Activated T-helper 1 cell treated with anti-CD3 and anti-CD28 coated beads, Interleukin-12 subunit alpha, Interleukin-12 subunit beta, Interleukin-2, Interleukin-4 antibody, amounts not matched to agents 30 ng/mL and 10 ng/mL and 1 ng/mL, durations not matched to agents 14 hours and 24 hours and 36 hours (primary cell): ENCODE data around the gene EDAR. TPM values are rescaled to one million over a fixed set of nuclear protein-coding genes. Genes with fewer than 3 reads are reported as not detected.

ENCODE experiments used
- DNase-seq: peaks from one replicate; pipeline ENCODE4 v3.0.0; 2021; ENCODE audit warnings: low spot score
- H3K27ac Mint-ChIP-seq: one replicate; pipeline ENCODE4 v1.8.0; 2021; ENCODE audit warnings: mild to moderate bottlenecking, mixed read lengths
- H3K27me3 Mint-ChIP-seq: one replicate; pipeline ENCODE4 v1.8.0; 2022; ENCODE audit warnings: mild to moderate bottlenecking, moderate library complexity, mixed read lengths; ENCODE audit not compliant: insufficient read depth
- H3K36me3 Mint-ChIP-seq: one replicate; pipeline ENCODE4 v1.8.0; 2021; ENCODE audit warnings: low read depth, mixed read lengths
- H3K4me1 Mint-ChIP-seq: one replicate; pipeline ENCODE4 v1.8.0; 2021; ENCODE audit warnings: low read depth, mixed read lengths
- H3K4me3 Mint-ChIP-seq: one replicate; pipeline ENCODE4 v1.8.0; 2021; ENCODE audit warnings: mild to moderate bottlenecking, moderate library complexity, mixed read lengths
- H3K9me3 Mint-ChIP-seq: one replicate; pipeline ENCODE4 v1.8.0; 2021; ENCODE audit warnings: mixed read lengths
- intact Hi-C: fragments of 100-400 bp; cut with micrococcal nuclease; formaldehyde crosslinking; loops from one replicate; pipeline ENCODE4 v1.15.1; 2024
- total RNA-seq: library from RNA; stranded (reverse); gene quantifications from 2 replicates; pipeline ENCODE4 v1.2.3, GENCODE V29; 2022

Gene EDAR
- total RNA-seq, 1 donor from 2014 or later: 2.3 TPM

DNA sequence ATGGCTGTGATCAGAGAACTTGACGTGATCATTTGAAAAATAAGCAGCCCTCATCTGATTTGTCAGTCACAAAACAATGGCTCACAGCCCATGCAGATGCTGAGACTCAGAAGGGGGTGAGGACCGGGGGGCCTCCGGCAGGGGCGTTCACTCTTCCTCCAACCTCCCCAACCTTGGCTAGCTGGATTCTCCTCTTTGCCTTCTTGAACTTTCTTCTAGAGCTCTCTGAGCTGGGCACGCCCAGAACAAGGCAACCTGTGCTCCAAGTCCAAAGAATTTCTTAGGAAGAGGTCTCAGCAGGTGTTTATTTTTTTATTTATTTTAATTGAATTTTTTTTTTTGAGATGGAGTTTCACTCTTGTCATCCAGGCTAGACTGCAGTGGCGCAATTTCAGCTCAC is 16.4 kb downstream of the EDAR start:
- Mint-ChIP-seq H3K4me3 (no peak overlapping the region), H3K9me3 (no peaks in the 10 kb centered on the region), H3K27ac (no peak overlapping the region), H3K27me3 (no peaks in the 10 kb centered on the region), H3K4me1 (peaks cover 4% of the 10 kb centered on the region), H3K36me3 (no peaks in the 10 kb centered on the region)
- DNase-seq: no peak
- intact Hi-C loops: no loop called here

DNA sequence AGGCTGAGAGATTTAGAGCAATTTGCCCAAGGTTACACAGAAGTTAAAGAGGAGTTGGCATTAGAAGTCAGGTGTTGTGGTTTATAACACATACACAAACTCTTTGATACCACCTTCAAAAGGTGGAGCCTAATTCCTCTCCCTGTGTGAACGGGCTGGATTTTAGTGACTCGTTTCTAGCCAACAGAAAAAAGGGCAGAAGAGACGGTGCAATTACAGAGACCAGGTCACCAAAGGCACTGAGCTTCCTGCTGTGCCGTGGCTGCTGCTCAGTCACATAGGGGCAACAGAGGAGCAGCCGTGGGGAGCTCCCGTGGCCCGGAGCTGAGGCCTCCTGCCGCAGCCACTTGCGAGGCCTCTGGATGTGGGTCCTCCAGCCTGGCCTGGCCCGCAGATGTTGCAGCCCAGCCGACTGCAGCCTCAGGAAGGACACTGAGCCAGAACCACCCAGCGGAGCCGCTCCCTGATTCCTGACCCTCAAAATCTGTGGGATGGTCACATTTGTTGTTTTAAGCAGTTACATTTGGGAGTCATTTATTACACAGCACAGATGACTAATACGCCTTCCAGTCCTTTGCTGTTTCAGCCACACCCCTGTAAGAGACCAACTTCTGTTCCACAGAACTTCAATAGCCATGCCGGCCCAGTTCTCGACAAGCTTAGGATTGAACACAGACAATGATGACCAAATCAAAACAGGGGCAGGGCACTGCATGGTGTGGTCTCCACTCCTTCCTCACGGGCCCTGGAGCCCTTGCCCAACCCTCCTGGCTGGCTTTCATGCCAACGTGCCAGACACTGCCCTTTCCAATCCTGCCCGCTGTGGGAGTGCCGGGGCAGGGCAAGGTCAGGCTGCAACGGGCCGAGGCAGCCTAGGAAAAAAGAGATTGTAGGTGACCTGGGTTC is 17.1 kb downstream of the EDAR start:
- H3K27me3 Mint-ChIP-seq: no peaks in the 10 kb centered on the region
- no peaks in the 10 kb centered on the region for H3K9me3 Mint-ChIP-seq
- H3K4me3 Mint-ChIP-seq: no peak overlapping the region
- H3K36me3 Mint-ChIP-seq: no peaks in the 10 kb centered on the region
- no peak overlapping the region for H3K27ac Mint-ChIP-seq
- H3K4me1 Mint-ChIP-seq: peaks cover 6% of the 10 kb centered on the region
- no peak for DNase-seq
- intact Hi-C loops: no loop called here

DNA sequence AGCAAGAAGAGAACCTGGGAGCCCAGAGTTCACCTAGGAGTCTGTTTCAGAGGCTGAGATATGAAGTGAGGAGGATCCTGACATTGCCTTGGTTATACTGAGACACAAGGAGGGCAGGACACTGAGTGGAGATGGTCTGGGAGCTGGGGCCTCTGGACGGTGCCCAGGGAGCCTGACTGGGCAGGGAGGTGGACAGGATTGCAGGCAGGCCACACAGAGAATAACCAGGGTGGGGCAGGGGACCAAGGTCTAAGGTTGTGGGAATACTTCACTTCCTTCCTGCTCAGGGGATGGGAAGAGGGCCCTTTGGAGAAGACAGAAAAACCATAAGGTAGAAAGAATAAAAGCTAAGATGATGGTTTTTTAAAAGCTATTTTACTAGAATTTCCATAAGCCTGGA is 18.7 kb downstream of the EDAR start:
- no peaks in the 10 kb centered on the region for H3K9me3 Mint-ChIP-seq
- peaks cover 18% of the 10 kb centered on the region for H3K4me1 Mint-ChIP-seq
- DNase-seq: no peak
- intact Hi-C loops: no loop called here
- no peaks in the 10 kb centered on the region for H3K36me3 Mint-ChIP-seq
- no peaks in the 10 kb centered on the region for H3K27me3 Mint-ChIP-seq
- no peak overlapping the region for H3K4me3 Mint-ChIP-seq
- H3K27ac Mint-ChIP-seq: no peak overlapping the region

DNA sequence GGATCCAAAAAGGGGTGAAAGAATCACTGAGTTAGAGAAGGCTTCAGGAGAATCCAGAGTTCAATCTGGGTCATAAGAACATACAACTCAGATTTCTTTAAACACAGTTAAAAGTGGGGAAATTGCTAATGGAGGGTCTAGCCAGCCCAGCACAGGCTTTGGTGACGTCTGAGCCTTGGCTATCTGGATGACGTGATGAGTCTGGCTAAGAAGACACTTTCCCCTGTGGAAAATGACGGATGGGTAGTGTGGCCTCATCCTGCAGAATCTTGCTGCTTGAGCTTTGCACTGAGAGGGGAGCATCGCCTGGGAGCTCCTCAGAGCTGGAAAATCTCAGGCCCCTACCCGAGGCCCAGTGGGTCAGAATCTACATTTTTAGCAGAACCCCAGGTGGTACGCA is 19.2 kb downstream of the EDAR start:
- H3K4me1 Mint-ChIP-seq: peaks cover 23% of the 10 kb centered on the region
- no peaks in the 10 kb centered on the region for H3K9me3 Mint-ChIP-seq

DNA sequence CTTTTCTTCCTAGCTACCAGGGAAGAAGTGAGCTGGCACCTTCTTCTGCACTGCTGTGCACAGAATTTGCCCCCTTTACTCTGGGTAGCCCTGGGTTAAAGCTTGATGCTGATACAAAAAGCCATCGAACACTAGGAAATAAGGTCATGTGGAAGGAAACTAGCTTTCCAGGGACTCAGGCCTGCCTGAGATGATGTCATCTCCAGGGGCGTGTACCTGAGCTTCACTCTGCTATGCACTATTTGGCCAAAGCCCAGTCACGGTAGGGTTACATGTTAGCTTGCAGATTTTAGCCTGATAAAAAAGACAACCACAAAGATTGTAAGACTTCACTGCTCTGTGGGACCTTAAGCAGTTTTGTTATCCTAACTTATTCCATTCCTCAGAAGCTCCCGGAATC is 20.4 kb downstream of the EDAR start:
- no peaks in the 10 kb centered on the region for H3K36me3 Mint-ChIP-seq
- no peak overlapping the region for H3K4me3 Mint-ChIP-seq
- no peaks in the 10 kb centered on the region for H3K9me3 Mint-ChIP-seq
- intact Hi-C loops: no loop called here
- H3K4me1 Mint-ChIP-seq: peaks cover 31% of the 10 kb centered on the region
- no peaks in the 10 kb centered on the region for H3K27me3 Mint-ChIP-seq
- no peak for DNase-seq
- no peak overlapping the region for H3K27ac Mint-ChIP-seq

More for the DNA sequence above, 19.2 kb downstream of the EDAR start:
- Mint-ChIP-seq H3K4me3 (no peak overlapping the region), H3K27me3 (no peaks in the 10 kb centered on the region), H3K27ac (peak overlapping the region; percentile 0), H3K36me3 (no peaks in the 10 kb centered on the region)
- DNase-seq: no peak
- intact Hi-C loops: no loop called here

DNA sequence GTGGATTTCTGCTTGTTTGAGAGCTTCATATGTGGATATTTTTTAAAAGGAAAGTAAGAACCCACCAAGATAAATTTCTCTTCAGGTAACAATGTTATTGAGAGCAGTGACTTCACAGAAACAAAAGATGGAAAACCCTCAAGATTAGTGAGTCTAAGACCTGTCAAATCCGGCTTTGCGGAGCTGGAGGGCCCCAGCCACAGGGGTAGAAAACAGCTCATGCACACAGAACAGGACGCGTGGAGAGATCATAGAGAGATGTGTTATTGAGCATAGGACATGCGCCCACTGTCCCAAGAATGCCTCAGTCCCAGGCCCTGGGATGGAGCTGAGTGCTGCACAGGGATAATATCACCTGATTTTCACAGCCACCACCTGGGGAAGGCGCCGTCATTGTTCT is 21.3 kb downstream of the EDAR start:
- no peaks in the 10 kb centered on the region for H3K27me3 Mint-ChIP-seq
- H3K4me3 Mint-ChIP-seq: no peak overlapping the region
- no peaks in the 10 kb centered on the region for H3K9me3 Mint-ChIP-seq
- H3K4me1 Mint-ChIP-seq: peaks cover 31% of the 10 kb centered on the region
- no peaks in the 10 kb centered on the region for H3K36me3 Mint-ChIP-seq
- intact Hi-C loops: no loop called here
- no peak for DNase-seq
- no peak overlapping the region for H3K27ac Mint-ChIP-seq

DNA sequence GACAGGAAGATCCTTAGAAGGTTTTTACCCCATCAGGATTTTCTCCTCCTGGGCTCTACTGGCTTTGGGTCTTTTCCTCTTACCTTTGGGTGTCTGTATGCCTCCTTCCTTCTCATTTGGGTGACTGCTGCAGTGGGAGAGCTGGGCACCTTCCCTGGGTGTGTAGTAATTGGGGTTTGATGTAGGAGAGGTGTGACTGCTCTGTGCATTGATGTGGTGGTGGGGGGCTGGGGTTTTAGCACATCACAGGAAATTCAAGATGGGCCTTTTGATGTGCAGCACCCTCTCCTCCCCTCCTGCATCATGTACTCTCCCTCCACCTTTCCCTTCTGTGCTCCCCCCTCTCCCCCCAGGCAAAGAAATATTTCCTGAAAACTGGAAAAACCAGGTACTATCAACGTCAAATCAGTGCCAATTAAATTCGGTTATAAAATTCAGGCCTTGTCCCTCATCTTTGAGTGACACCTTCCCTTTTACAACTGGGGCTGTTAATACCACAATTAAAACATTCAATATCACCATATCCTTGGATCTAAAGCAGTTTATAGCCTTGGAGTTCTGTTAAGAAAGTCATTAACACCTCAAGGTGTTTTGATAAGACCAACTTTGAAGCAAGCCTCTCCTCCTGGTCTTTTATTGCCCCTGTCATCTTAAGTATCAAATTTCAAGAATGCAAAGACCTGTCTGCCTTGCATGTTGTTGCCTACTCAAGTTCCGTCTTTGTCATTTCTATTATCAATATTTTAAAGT is 23.3 kb downstream of the EDAR start:
- intact Hi-C loops: no loop called here
- no peak overlapping the region for H3K27ac Mint-ChIP-seq
- no peaks in the 10 kb centered on the region for H3K9me3 Mint-ChIP-seq
- H3K4me3 Mint-ChIP-seq: peak overlapping the region; percentile 3
- H3K27me3 Mint-ChIP-seq: no peaks in the 10 kb centered on the region
- no peaks in the 10 kb centered on the region for H3K36me3 Mint-ChIP-seq
- H3K4me1 Mint-ChIP-seq: peaks cover 31% of the 10 kb centered on the region
- no peak for DNase-seq

DNA sequence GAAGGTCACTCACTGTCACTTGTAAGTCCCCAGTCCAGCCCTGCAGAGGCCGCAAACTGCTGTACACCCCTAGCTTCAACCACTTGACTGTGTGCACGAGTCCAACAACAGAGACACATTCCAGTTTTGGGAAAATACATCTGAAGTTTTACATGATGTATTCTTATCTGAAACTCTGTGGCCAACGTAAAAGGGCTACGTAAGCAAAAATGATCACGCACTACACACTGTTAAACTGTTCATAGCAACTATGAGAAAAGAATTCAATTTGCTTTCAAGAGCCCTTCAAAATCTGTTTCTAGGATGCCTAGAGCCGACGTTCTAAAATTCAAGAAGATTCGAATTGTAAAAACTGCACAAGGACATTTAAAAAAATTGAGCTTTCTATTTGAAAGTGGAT is 26.0 kb downstream of the EDAR start:
- no peaks in the 10 kb centered on the region for H3K27me3 Mint-ChIP-seq
- H3K9me3 Mint-ChIP-seq: no peaks in the 10 kb centered on the region
- H3K36me3 Mint-ChIP-seq: no peaks in the 10 kb centered on the region
- no peak overlapping the region for H3K4me3 Mint-ChIP-seq
- no peak overlapping the region for H3K27ac Mint-ChIP-seq
- intact Hi-C loops: no loop called here
- peaks cover 31% of the 10 kb centered on the region for H3K4me1 Mint-ChIP-seq
- no peak for DNase-seq

DNA sequence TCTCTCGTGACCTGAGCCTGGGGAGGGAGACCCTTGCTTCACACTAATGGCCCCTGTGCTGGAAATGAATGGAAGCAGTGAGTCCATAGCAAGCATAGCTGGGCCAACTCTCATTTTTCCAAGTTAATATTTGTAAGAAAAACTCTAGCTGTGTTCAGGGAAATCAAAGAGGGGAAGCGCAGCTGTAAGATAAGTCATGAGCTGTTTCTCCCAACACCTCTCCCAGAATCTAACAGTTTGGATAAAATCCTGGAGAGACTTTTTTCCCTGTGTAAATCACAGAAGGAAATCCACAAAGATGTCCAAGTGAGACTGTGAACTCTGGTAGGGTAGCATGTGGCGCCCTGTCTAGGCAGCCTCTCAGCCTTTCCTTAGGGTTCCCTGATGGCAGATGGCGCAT is 27.2 kb downstream of the EDAR start:
- Mint-ChIP-seq H3K4me3 (no peak overlapping the region), H3K4me1 (peaks cover 35% of the 10 kb centered on the region), H3K27me3 (no peaks in the 10 kb centered on the region), H3K27ac (no peak overlapping the region), H3K36me3 (no peaks in the 10 kb centered on the region), H3K9me3 (no peaks in the 10 kb centered on the region)
- no peak for DNase-seq
- intact Hi-C loops: no loop called here

DNA sequence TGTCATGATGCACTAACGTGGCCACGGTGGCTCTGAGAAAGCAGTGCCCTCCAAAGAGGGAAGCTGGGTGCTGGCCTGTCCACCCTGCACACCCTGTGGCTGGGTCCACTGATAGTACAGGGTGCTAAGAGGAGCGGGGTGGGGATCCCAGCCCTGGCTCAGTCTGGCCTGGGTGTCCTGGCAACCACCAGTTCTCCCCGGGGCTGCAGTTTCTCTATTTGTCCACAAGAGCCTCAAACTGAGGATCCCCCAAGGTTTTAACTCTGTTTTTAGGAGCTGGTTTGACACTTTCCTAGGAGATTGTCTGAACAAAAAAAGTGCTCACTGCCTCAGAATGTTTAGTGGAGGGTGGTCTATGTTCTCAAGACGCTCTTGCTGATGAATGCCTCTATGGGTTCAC is 29.0 kb downstream of the EDAR start:
- Mint-ChIP-seq H3K27ac (no peak overlapping the region), H3K4me1 (peaks cover 20% of the 10 kb centered on the region), H3K36me3 (no peaks in the 10 kb centered on the region), H3K27me3 (no peaks in the 10 kb centered on the region), H3K4me3 (no peak overlapping the region), H3K9me3 (no peaks in the 10 kb centered on the region)
- intact Hi-C loops: no loop called here
- DNase-seq: no peak

DNA sequence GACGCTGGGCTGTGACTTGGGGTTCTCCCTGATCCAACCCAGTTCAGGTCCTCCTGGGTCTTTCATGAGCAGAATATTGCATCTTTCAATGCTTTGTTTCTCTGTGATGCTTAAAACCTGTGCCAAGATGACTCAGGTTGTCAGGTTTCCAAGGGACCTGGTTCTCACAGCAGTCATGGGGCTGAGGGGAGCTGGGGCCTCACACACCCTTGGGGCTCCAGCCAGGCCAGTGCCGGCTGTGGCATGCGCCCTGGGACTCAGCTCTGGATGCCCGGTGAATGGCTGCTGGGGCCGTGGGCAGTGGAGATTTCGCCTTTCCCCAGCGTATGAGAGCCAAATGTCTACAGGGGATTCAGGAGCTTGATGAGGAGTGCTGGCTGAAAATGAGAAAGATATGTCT is 29.6 kb downstream of the EDAR start:
- no peaks in the 10 kb centered on the region for H3K27me3 Mint-ChIP-seq
- peaks cover 14% of the 10 kb centered on the region for H3K4me1 Mint-ChIP-seq
- DNase-seq: no peak
- no peak overlapping the region for H3K4me3 Mint-ChIP-seq
- H3K36me3 Mint-ChIP-seq: no peaks in the 10 kb centered on the region
- intact Hi-C loops: no loop called here
- H3K9me3 Mint-ChIP-seq: no peaks in the 10 kb centered on the region
- H3K27ac Mint-ChIP-seq: no peak overlapping the region

DNA sequence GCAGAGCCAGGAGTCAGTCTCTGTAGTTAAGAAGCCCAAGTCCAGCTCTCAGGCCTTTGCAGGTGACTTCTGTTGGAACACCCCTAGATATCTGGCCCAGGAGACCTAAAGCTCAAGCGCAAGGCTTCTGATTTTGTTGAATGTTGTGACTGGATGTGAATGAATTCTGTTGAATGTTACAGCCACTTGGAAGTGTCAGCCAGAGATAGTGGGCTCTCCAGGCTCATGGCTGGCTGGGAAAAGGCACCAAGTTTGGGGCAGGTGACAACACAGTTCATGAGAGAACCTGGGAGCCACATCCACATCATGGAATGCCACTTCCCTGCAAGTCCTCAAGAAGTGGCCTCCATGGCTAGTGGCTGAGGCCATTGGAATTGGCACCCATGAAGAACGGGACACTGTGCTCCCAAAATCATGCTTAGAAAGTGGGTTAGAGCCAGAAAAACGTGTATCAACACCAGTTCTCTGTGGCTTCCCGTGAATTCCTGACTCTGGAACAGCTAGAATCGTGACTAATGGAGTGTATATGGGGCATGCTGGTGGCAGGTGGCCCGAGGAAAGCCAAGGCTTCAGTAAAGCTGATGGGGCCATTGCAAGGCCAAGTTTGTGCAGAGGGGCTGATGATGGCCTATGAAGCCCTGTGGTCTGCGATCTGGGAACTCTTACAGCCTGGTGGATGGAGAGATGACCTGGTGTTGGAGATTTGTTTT is 30.2 kb downstream of the EDAR start:
- no peak overlapping the region for H3K4me3 Mint-ChIP-seq
- no peaks in the 10 kb centered on the region for H3K36me3 Mint-ChIP-seq
- H3K4me1 Mint-ChIP-seq: peaks cover 10% of the 10 kb centered on the region
- no peak for DNase-seq
- no peak overlapping the region for H3K27ac Mint-ChIP-seq
- H3K27me3 Mint-ChIP-seq: no peaks in the 10 kb centered on the region
- intact Hi-C loops: no loop called here
- no peaks in the 10 kb centered on the region for H3K9me3 Mint-ChIP-seq

DNA sequence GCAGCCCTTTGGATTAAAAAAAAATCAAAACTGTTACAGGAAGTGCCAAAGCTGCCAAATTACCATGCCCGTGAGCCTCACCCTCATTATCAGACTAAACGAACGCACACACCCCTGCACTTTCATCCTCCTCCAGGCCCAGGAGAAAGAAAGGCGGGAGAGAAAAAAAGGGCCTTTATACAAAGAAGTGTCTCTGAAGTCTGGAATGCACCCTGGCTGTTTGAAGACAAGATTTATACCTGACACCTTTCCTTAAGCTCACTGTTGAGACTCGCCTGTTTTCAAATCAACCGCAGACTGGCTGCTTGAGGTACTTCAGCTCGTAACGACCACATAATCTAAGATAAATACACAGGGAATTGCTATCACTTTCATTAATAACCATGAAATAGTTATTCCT is 31.0 kb downstream of the EDAR start:
- H3K36me3 Mint-ChIP-seq: no peaks in the 10 kb centered on the region
- H3K4me3 Mint-ChIP-seq: no peak overlapping the region

More for the DNA sequence above, 31.0 kb downstream of the EDAR start:
- DNase-seq: no peak
- Mint-ChIP-seq H3K9me3 (peaks cover 5% of the 10 kb centered on the region), H3K27ac (no peak overlapping the region), H3K4me1 (peaks cover 10% of the 10 kb centered on the region), H3K27me3 (no peaks in the 10 kb centered on the region)
- intact Hi-C loops: no loop called here
